Parathyroid adenoma (tissue), 2 donors: ENCODE measurements around the gene HMGN2.

Source experiments
- H2AFZ ChIP-seq: fragments of 300-600 bp; sonication (generic); one replicate; pipeline ENCODE4 v1.7.0; 2017; ENCODE audit warnings: antibody characterized with exemption, mild to moderate bottlenecking
- H3K27ac ChIP-seq: fragments of 300-600 bp; sonication (generic); one replicate; pipeline ENCODE4 v1.7.0; 2017
- H3K27me3 ChIP-seq: fragments of 300-600 bp; sonication (generic); one replicate; pipeline ENCODE4 v1.7.0; 2017; ENCODE audit warnings: low read length; ENCODE audit not compliant: control insufficient read depth, insufficient read depth
- H3K36me3 ChIP-seq: fragments of 300-600 bp; sonication (generic); one replicate; pipeline ENCODE4 v1.7.0; 2017; ENCODE audit warnings: low read length; ENCODE audit not compliant: control insufficient read depth, insufficient read depth
- H3K4me1 ChIP-seq: fragments of 300-600 bp; sonication (generic); one replicate; pipeline ENCODE4 v1.7.0; 2017; ENCODE audit warnings: control low read depth
- H3K4me2 ChIP-seq: fragments of 300-600 bp; sonication (generic); one replicate; pipeline ENCODE4 v1.7.0; 2017; ENCODE audit warnings: low read length
- H3K4me3 ChIP-seq: fragments of 300-600 bp; sonication (generic); one replicate; pipeline ENCODE4 v1.7.0; 2017; ENCODE audit warnings: low read depth, low read length
- H3K79me2 ChIP-seq: fragments of 300-600 bp; sonication (generic); one replicate; pipeline ENCODE4 v1.7.0; 2017; ENCODE audit warnings: control low read depth
- H3K9ac ChIP-seq: fragments of 300-600 bp; sonication (generic); one replicate; pipeline ENCODE4 v1.7.0; 2017; ENCODE audit warnings: mild to moderate bottlenecking
- H3K9me3 ChIP-seq: fragments of 300-600 bp; sonication (generic); one replicate; pipeline ENCODE4 v1.7.0; 2017; ENCODE audit warnings: low read length; ENCODE audit not compliant: control insufficient read depth
- TF ChIP-seq, protein P1 (sequence below): fragments of 300-600 bp; sonication (generic); IDR thresholded peaks from one replicate; pipeline ENCODE4 v1.7.0; 2017; ENCODE audit warnings: antibody characterized with exemption, mild to moderate bottlenecking
- donor health status: primary hyperparathyroidism.

The HMGN2 gene

DNA sequence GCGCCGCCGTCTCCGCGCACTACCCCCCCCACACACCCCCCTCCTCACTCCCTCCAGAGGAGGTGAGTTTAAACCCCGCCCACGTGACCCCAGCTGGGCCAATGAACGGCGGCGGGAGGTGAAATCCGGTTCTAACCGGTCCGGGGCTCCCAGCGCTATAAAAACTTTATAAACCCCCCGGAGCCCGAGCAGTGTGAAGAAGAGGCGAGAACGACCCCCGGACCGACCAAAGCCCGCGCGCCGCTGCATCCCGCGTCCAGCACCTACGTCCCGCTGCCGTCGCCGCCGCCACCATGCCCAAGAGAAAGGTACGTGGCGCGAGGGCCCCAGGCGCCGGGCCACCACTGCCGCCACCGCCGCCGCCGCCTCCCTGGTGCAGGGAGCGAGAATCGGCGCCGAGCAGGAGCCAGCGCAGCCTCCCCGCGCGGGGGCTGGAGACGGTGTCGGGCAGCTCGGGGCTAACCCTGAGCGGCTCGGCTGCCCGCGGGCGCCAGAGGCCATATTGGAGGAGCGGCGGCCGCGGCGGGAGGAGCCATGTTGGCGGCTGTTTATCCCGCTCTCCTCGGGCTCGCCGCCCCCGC is at the start of gene HMGN2:
Gene HMGN2, plus strand, starts transcription at position 121 of the 581 bp plus-strand sequence. Its CDS starts 173 bp downstream, at position 294.
- TF ChIP-seq, protein P1, sequence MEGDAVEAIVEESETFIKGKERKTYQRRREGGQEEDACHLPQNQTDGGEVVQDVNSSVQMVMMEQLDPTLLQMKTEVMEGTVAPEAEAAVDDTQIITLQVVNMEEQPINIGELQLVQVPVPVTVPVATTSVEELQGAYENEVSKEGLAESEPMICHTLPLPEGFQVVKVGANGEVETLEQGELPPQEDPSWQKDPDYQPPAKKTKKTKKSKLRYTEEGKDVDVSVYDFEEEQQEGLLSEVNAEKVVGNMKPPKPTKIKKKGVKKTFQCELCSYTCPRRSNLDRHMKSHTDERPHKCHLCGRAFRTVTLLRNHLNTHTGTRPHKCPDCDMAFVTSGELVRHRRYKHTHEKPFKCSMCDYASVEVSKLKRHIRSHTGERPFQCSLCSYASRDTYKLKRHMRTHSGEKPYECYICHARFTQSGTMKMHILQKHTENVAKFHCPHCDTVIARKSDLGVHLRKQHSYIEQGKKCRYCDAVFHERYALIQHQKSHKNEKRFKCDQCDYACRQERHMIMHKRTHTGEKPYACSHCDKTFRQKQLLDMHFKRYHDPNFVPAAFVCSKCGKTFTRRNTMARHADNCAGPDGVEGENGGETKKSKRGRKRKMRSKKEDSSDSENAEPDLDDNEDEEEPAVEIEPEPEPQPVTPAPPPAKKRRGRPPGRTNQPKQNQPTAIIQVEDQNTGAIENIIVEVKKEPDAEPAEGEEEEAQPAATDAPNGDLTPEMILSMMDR, result no peak
- Histone ChIP-seq H3K9me3 (no peaks in the 10 kb centered on the region), H3K4me2 (peak within 1 kb of the TSS; percentile 93), H3K79me2 (peaks cover 4% of the 10 kb centered on the region), H3K9ac (peak within 1 kb of the TSS; percentile 99), H3K4me1 (peaks cover 9% of the 10 kb centered on the region), H2AFZ (peak within 1 kb of the TSS; percentile 88), H3K4me3 (peak within 1 kb of the TSS; percentile 97), H3K36me3 (no peaks in the 10 kb centered on the region), H3K27ac (peak within 1 kb of the TSS; percentile 99), H3K27me3 (no peaks in the 10 kb centered on the region)

DNA sequence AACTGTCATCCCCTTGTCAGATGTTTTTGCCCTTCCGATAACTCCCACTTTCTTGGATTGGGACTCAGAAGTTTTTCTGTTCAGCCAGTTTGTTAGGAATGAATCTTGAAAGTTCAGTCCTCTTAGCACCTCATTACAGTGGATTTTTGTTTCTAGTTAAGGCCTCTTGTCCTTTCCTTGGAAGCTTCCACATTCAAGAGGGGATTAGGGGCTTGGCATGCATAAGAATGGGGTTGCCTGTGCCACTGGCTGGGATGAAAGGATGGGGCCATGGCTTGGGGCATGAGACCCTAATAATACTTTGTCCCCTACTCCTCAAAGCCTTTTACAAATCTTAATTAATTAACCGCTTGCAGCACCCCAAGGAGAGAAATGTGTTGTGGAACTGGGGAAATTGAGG is 42.5 kb upstream of the HMGN2 start:
- H3K9ac ChIP-seq, result no peak overlapping the region
- TF ChIP-seq, protein P1, result no peak
- no peak overlapping the region for H2AFZ ChIP-seq
- no peaks in the 10 kb centered on the region for H3K36me3 ChIP-seq
- H3K4me3 ChIP-seq, result no peak overlapping the region
- no peaks in the 10 kb centered on the region for H3K9me3 ChIP-seq
- no peaks in the 10 kb centered on the region for H3K27me3 ChIP-seq
- H3K79me2 ChIP-seq, result no peaks in the 10 kb centered on the region
- no peak overlapping the region for H3K4me2 ChIP-seq
- H3K4me1 ChIP-seq, result no peaks in the 10 kb centered on the region
- H3K27ac ChIP-seq, result no peak overlapping the region

DNA sequence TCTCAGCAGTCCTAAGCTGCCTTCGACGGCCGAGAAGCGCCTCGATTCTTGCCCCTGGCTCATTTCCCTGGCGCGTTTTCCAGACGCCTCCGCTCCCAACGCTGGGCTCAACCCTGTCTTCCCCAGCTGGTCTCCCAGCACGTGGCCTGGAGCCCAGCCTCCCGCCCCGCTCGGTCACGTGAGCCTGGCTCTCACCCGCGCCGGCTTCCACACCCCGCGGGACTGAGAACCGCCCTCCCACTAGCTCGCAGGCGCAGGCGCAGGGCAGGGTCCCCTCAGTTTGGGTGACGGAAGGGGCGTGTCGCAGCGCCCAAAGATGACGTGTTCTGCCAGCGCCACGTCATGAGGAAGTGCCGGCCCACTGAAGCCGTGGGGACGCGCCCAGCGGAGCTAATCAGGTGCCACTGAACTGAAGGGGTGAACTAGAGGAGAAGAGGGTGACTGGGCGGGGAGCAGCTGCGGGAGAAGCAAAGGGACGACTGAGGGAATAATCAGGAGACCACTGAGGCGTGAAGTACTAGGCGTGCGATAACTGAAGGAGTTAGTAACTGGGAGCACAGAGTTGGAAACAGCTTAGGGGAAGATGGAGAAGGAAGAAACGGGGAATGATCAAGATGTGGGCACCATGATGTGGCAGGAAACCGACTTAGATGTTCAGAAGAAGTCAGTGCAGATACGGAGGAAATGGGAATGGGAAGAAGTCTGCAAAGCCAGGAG is 40.1 kb upstream of the HMGN2 start, which contains the start of gene DHDDS:
Gene DHDDS, plus strand, starts transcription at position 343 of the 717 bp plus-strand sequence. CDS start 625 bp downstream, outside the sequence.
- Histone ChIP-seq H3K4me1 (no peaks in the 10 kb centered on the region), H3K27ac (peak within 1 kb of the TSS; percentile 65), H3K9me3 (no peaks in the 10 kb centered on the region), H3K79me2 (no peaks in the 10 kb centered on the region), H3K27me3 (no peaks in the 10 kb centered on the region), H3K4me2 (peak within 1 kb of the TSS; percentile 78), H3K9ac (no peak within 1 kb of the TSS), H3K4me3 (peak within 1 kb of the TSS; percentile 91), H3K36me3 (no peaks in the 10 kb centered on the region), H2AFZ (peak within 1 kb of the TSS; percentile 89)
- TF ChIP-seq, protein P1, result no peak

DNA sequence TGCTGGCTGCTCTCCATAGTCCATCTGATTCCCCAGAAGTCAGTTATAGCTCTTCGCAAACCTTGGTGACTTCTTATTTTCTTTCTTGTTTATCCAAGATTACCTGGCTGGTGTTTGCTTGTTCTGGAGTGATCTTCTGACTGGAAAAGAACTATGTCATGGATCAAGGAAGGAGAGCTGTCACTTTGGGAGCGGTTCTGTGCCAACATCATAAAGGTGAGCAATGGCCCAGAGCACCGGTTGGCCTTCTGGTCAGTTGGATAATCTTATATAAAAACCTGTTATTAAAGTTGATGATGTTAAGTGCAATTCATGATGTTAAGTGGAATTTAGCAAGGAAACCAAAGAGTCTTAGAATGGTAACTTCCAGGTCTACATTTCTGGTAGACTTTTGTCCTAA is 39.4 kb upstream of the HMGN2 start:
- TF ChIP-seq, protein P1, result no peak
- peak overlapping the region; percentile 89 for H2AFZ ChIP-seq
- no peaks in the 10 kb centered on the region for H3K4me1 ChIP-seq
- peak overlapping the region; percentile 65 for H3K27ac ChIP-seq
- peak overlapping the region; percentile 78 for H3K4me2 ChIP-seq
- H3K27me3 ChIP-seq, result no peaks in the 10 kb centered on the region
- peak overlapping the region; percentile 91 for H3K4me3 ChIP-seq
- no peaks in the 10 kb centered on the region for H3K79me2 ChIP-seq
- no peak overlapping the region for H3K9ac ChIP-seq
- H3K36me3 ChIP-seq, result no peaks in the 10 kb centered on the region
- no peaks in the 10 kb centered on the region for H3K9me3 ChIP-seq
